Upper lobe of left lung (tissue), 6 donors: ENCODE measurements around the gene ANXA1. TPM values are rescaled to one million over a fixed set of nuclear protein-coding genes. Genes with fewer than 3 reads are reported as not detected.

Experiments
- ATAC-seq, 2 donors: fragments of 200-7000 bp; cut with Tn5 transposase; one replicate each; pipeline ENCODE4 v1.9.1; 2022; ENCODE audit warnings: mild to moderate bottlenecking in 2 of 2, moderate library complexity in 2 of 2; ENCODE audit not compliant: low FRiP score in 2 of 2
- DNase-seq, 2 donors: peaks; one replicate each; pipeline ENCODE4 v3.0.0-alpha.2; 2019 to 2020
- H3K27ac ChIP-seq, 4 donors: fragments of 200-600 bp; sonication (generic); one replicate each; pipeline ENCODE4 v1.5.1; 2016 to 2019
- H3K27me3 ChIP-seq, 4 donors: fragments of 200-600 bp; sonication (generic); one replicate each; pipeline ENCODE4 v1.5.1; 2017 to 2019
- H3K36me3 ChIP-seq, 4 donors: fragments of 200-600 bp; sonication (generic); one replicate each; pipeline ENCODE4 v1.5.1; 2016 to 2019
- H3K4me1 ChIP-seq, 4 donors: fragments of 200-600 bp; sonication (generic); one replicate each; pipeline ENCODE4 v1.5.1; 2018 to 2019
- H3K4me3 ChIP-seq, 4 donors: fragments of 200-600 bp; sonication (generic); one replicate each; pipeline ENCODE4 v1.5.1; 2017 to 2019; ENCODE audit warnings: mild to moderate bottlenecking in 2 of 4, moderate library complexity in 1 of 4
- H3K9me3 ChIP-seq, 4 donors: fragments of 200-600 bp; sonication (generic); one replicate each; pipeline ENCODE4 v1.5.1; 2018 to 2019
- EP300 ChIP-seq, 4 donors: sonication (generic); formaldehyde crosslinking; IDR thresholded peaks; one replicate each; pipeline ENCODE4 v1.5.1; 2017; ENCODE audit warnings: antibody characterized with exemption in 4 of 4, control low read depth in 2 of 4
- POLR2A ChIP-seq, 4 donors: fragments of 450-650 bp; IDR thresholded peaks; one replicate each; pipeline ENCODE4 v1.5.1; 2016 to 2017; ENCODE audit warnings: antibody characterized with exemption in 4 of 4, mild to moderate bottlenecking in 2 of 4
- POLR2AphosphoS5 ChIP-seq, 2 donors: sonication (generic); formaldehyde crosslinking; IDR thresholded peaks; one replicate each; pipeline ENCODE4 v1.5.1; 2017; ENCODE audit warnings: antibody characterized with exemption in 2 of 2
- WGBS, 2 donors: methylation state at CpG; one replicate each; pipeline ENCODE4 v1.1.5; 2017 to 2018; 5-methylcytosine and 5-hydroxymethylcytosine counted together
- total RNA-seq, 6 donors: library from RNA; depleted of rRNA in 4 of 6; stranded (reverse); fragments of >200 nt in 4 of 6; gene quantifications; one replicate each; pipeline versions ENCODE4 v1.1.0 to v1.2.1, GENCODE V29; 2016 to 2021
- TF ChIP-seq, protein P1 (sequence below), 6 experiments: fragments of 450-650 bp in 4 of 6; fragments of 200-600 bp in 2 of 6; sonication (generic) in 2 of 6; IDR thresholded peaks; one replicate each; pipeline ENCODE4 v1.5.1; 2016 to 2019; ENCODE audit warnings: antibody characterized with exemption in 6 of 6
- donor health status: DM: no; HTN: no; CAD: no; lungs with moderate emphysema.
- donor health status: DM: no; HTN: yes; CAD: no; lungs with severe emphysema.

The ANXA1 gene
- total RNA-seq, 6 donors from 2014 or later, result 174 to 910 (median 347) TPM

DNA sequence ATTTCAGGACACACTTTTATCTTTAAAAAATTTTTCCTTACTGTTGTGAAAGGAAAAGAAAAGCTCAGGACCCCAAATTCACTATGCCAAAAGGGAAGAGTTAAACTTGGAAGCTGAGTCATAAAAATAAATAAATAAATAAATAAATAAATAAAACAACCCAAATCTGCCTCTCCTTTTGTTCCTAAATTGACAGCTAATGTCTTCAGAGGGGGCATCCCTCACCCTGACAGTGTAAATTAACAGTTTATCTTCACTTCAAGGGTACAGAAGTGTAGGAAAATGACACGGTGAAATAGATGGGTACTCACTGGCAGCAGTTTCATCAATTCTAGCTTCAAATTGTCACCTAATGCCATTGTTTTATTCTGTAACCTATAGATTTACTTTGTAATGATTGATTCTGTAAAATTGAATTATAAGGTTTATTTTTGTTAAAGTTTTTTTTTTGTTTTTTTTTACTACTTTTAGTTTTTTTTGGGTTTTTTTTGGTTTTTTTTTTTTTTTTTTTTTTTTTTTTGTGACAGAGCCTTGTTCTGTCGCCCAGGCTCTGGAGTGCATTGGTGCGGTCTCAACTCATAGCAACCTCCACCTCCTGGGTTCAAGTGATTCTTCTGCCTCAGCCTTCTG is 18.5 kb upstream of the ANXA1 start:
- no peaks in the 10 kb centered on the region for H3K27me3 ChIP-seq
- H3K27ac ChIP-seq, result peak overlapping the region; percentile 84 to 94 (median 88)
- H3K4me3 ChIP-seq, result peak overlapping the region in 2 of 4 donors; percentile 53
- DNase-seq (no peak), ATAC-seq (no peak)
- 65 to 74% methylated on average over 3 of the region's 3 CpGs for WGBS, 2 donors
- no peaks in the 10 kb centered on the region for H3K36me3 ChIP-seq
- no peak for TF ChIP-seq POLR2AphosphoS5 (IDR thresholded peaks at IDR 0.05)
- no peak for TF ChIP-seq EP300 (IDR thresholded peaks at IDR 0.05)
- TF ChIP-seq, protein P1, sequence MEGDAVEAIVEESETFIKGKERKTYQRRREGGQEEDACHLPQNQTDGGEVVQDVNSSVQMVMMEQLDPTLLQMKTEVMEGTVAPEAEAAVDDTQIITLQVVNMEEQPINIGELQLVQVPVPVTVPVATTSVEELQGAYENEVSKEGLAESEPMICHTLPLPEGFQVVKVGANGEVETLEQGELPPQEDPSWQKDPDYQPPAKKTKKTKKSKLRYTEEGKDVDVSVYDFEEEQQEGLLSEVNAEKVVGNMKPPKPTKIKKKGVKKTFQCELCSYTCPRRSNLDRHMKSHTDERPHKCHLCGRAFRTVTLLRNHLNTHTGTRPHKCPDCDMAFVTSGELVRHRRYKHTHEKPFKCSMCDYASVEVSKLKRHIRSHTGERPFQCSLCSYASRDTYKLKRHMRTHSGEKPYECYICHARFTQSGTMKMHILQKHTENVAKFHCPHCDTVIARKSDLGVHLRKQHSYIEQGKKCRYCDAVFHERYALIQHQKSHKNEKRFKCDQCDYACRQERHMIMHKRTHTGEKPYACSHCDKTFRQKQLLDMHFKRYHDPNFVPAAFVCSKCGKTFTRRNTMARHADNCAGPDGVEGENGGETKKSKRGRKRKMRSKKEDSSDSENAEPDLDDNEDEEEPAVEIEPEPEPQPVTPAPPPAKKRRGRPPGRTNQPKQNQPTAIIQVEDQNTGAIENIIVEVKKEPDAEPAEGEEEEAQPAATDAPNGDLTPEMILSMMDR (IDR thresholded peaks at IDR 0.05), result no peak
- no peak for TF ChIP-seq POLR2A (IDR thresholded peaks at IDR 0.05)
- H3K9me3 ChIP-seq, result no peaks in the 10 kb centered on the region
- peaks cover 6 to 16% (median 13%) of the 10 kb centered on the region in 4 donors for H3K4me1 ChIP-seq

DNA sequence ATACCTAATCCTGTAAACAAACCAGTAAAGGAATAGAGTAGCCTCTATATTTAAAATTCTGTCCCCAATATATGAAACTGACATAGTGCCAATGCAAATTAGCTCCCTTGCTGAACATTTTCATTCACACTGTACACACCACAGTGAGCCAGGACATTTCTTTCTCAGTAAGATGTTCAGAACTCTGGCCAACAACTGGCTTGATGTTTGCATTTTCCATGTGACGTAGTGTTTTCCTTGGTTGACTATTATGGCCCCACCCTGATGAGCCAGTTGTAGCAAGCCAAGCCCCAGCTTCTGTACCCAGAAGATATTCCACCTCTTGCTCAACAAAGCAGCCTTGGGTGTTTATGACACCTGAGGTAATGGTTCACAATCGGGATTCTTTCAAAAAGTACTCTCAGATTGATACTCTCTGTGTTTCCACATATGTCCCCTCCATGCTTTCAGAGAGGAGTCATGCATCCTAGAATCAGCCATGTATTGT is 17.7 kb upstream of the ANXA1 start:
- peaks cover 6 to 16% (median 14%) of the 10 kb centered on the region in 4 donors for H3K4me1 ChIP-seq
- TF ChIP-seq EP300 (IDR thresholded peaks at IDR 0.05) (no peak), POLR2AphosphoS5 (IDR thresholded peaks at IDR 0.05) (no peak), POLR2A (IDR thresholded peaks at IDR 0.05) (no peak)
- TF ChIP-seq, protein P1 (IDR thresholded peaks at IDR 0.05), result no peak
- ATAC-seq (peak; percentile 8 to 51), DNase-seq (no peak)
- no peaks in the 10 kb centered on the region for H3K9me3 ChIP-seq
- 69 to 75% methylated on average over 2 of the region's 2 CpGs for WGBS, 2 donors
- no peak overlapping the region for H3K4me3 ChIP-seq
- H3K36me3 ChIP-seq, result no peaks in the 10 kb centered on the region
- no peak overlapping the region for H3K27ac ChIP-seq
- H3K27me3 ChIP-seq, result no peaks in the 10 kb centered on the region

DNA sequence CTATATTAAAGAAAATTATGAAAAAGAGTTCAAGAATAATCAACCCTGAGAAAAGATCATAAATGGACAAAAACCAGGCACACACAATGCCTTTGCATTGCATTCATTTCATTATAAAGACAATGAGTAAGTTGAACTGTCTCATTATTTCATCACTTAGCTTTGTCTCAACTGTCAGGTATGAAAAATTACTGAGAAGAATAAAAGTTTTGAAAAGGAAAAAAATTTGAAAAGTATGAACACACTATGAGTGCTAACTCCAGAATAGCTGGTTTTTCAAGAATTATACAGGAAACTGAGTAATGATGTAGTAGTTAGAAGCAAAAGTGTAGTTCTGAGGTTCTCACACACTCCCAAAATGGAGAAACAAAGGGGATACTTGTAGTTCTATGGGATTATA is 16.3 kb upstream of the ANXA1 start:
- Histone ChIP-seq H3K27ac (no peak overlapping the region), H3K36me3 (no peaks in the 10 kb centered on the region), H3K27me3 (no peaks in the 10 kb centered on the region), H3K4me3 (no peak overlapping the region), H3K9me3 (no peaks in the 10 kb centered on the region), H3K4me1 (peaks cover 6 to 16% (median 14%) of the 10 kb centered on the region in 4 donors)
- DNase-seq (no peak), ATAC-seq (no peak)
- TF ChIP-seq, protein P1 (IDR thresholded peaks at IDR 0.05), result no peak
- TF ChIP-seq EP300 (IDR thresholded peaks at IDR 0.05) (no peak), POLR2A (IDR thresholded peaks at IDR 0.05) (no peak), POLR2AphosphoS5 (IDR thresholded peaks at IDR 0.05) (no peak)

DNA sequence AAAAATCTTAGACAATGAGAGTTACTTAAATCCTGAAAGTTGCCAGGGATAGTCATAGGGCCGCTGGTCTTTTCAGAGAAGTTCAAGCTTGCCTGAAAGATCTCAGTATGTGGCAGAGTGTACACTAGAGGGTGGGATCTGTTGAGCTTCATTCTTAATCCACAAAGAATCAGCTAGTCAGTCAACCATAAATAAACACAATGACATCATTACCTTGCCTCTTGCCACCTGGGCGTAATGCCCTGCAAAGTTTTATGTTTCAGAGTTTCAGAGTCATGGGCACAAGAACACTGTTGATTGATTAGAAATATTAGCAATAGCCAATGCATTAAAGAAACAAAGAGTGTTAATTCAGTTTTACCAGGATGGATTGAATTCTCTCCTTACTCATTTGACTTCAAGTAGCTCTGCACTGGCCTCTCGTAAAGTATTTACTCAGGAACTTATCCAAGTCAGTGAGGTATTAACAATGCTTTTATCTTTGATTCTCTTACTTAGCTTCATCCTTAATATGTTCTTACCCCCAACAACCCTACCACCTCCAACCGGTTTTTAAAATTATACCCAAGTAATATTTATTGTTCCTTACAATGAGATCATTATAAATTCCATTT is 14.3 kb upstream of the ANXA1 start:
- Histone ChIP-seq H3K9me3 (no peaks in the 10 kb centered on the region), H3K36me3 (no peaks in the 10 kb centered on the region), H3K27me3 (no peaks in the 10 kb centered on the region), H3K27ac (no peak overlapping the region), H3K4me3 (no peak overlapping the region), H3K4me1 (peaks cover 6 to 10% (median 8%) of the 10 kb centered on the region in 4 donors)
- 60 to 74% methylated on average over 4 of the region's 4 CpGs for WGBS, 2 donors
- TF ChIP-seq, protein P1 (IDR thresholded peaks at IDR 0.05), result no peak
- no peak for TF ChIP-seq POLR2AphosphoS5 (IDR thresholded peaks at IDR 0.05)
- no peak for TF ChIP-seq EP300 (IDR thresholded peaks at IDR 0.05)
- no peak for TF ChIP-seq POLR2A (IDR thresholded peaks at IDR 0.05)
- ATAC-seq (peak in 1 of 2 donors; percentile 55), DNase-seq (no peak)
